22Rv1 (cell line): ENCODE data around the gene CDH2.

Source experiments
- ZFX ChIP-seq: fragments of 450-650 bp; IDR thresholded peaks from 2 replicates; pipeline ENCODE4 v1.6.1; 2017; ENCODE audit warnings: antibody characterized with exemption, borderline replicate concordance
- TF ChIP-seq, protein P1 (sequence below): fragments of 450-650 bp; IDR thresholded peaks from 2 replicates; pipeline ENCODE4 v1.5.1; 2017; ENCODE audit warnings: mild to moderate bottlenecking

DNA sequence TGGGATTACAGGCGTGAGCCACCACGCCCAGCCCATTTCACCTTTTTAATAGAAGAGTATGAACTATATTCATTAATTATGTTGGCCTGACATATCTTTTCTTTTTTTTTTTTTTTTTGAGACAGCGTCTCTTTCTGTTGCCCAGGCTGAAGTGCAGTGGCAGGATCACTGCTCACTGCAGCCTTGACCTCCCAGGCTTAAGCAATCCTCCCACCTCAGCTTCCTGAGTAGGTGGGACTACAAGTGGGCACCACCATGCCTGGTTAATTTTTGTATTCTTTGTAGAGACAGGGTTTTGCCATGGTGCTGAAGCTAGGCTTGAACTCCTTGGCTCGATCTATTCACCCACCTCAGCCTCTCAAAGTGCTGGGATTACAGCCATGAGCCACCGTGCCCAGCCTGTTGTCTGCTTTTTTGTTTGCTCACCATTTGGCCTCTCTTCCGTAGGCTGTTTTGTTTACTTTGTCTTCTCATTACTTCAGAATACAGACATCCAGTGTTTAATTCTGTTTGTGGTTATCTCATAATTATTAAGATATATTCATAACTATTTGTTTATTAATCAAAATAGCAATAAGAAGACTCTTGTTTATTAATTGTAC, 16.3 kb upstream of the CDH2 start:
- TF ChIP-seq, protein P1, sequence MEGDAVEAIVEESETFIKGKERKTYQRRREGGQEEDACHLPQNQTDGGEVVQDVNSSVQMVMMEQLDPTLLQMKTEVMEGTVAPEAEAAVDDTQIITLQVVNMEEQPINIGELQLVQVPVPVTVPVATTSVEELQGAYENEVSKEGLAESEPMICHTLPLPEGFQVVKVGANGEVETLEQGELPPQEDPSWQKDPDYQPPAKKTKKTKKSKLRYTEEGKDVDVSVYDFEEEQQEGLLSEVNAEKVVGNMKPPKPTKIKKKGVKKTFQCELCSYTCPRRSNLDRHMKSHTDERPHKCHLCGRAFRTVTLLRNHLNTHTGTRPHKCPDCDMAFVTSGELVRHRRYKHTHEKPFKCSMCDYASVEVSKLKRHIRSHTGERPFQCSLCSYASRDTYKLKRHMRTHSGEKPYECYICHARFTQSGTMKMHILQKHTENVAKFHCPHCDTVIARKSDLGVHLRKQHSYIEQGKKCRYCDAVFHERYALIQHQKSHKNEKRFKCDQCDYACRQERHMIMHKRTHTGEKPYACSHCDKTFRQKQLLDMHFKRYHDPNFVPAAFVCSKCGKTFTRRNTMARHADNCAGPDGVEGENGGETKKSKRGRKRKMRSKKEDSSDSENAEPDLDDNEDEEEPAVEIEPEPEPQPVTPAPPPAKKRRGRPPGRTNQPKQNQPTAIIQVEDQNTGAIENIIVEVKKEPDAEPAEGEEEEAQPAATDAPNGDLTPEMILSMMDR = no peak
- TF ChIP-seq ZFX = no peak
